Heart right ventricle (tissue), 16 donors: Measurements from ENCODE around the gene EBNA1BP2. TPM values are rescaled to one million over a fixed set of nuclear protein-coding genes. Genes with fewer than 3 reads are reported as not detected.

Source experiments
- ATAC-seq, 8 donors: fragments of 200-7000 bp; cut with Tn5 transposase; one replicate each; pipeline ENCODE4 v1.9.1; 2020; ENCODE audit warnings: mild to moderate bottlenecking in 8 of 8, moderate library complexity in 8 of 8, moderate number of reproducible peaks in 1 of 8
- DNase-seq, 2 donors: peaks; one replicate each; pipeline ENCODE4 v3.0.0-alpha.2; 2020
- H3K27ac ChIP-seq, 10 donors: fragments of 200-600 bp; sonication (generic) in 2 of 10; one replicate each; pipeline versions ENCODE4 v1.5.0 to v1.8.0; 2020 to 2022; ENCODE audit warnings: mild to moderate bottlenecking in 3 of 10
- H3K27me3 ChIP-seq, 7 donors: fragments of 200-600 bp; one replicate each; pipeline ENCODE4 v1.8.0; 2021 to 2022; ENCODE audit warnings: mild to moderate bottlenecking in 2 of 7
- H3K36me3 ChIP-seq, 9 donors: fragments of 200-600 bp; sonication (generic) in 1 of 9; one replicate each; pipeline versions ENCODE4 v1.5.0 to v1.8.0; 2020 to 2022; ENCODE audit warnings: mild to moderate bottlenecking in 2 of 9
- H3K4me1 ChIP-seq, 9 donors: fragments of 200-600 bp; sonication (generic) in 1 of 9; one replicate each; pipeline versions ENCODE4 v1.5.0 to v1.8.0; 2020 to 2022; ENCODE audit warnings: mild to moderate bottlenecking in 4 of 9
- H3K4me3 ChIP-seq, 10 donors: fragments of 200-600 bp; sonication (generic) in 2 of 10; one replicate each; pipeline versions ENCODE4 v1.5.0 to v1.8.0; 2020 to 2022; ENCODE audit warnings: mild to moderate bottlenecking in 7 of 10, moderate library complexity in 2 of 10
- H3K9me3 ChIP-seq, 11 donors: fragments of 200-600 bp in 10 of 11; sonication (generic) in 2 of 11; one replicate each; pipeline versions ENCODE4 v1.5.0 to v1.8.0; 2013 to 2022; ENCODE audit warnings: mild to moderate bottlenecking in 2 of 11, control low read depth in 1 of 11, moderate library complexity in 1 of 11
- WGBS, 2 donors: extraction: QIAGEN DNeasy Blood & Tissue Kit; methylation state at CpG; one replicate each; pipeline ENCODE4 v1.1.7; 2013; ENCODE audit warnings: inconsistent platforms in 1 of 2; 5-methylcytosine and 5-hydroxymethylcytosine counted together
- intact Hi-C, 10 donors: fragments of 100-400 bp; cut with DNase I; formaldehyde crosslinking; loops; one replicate each; pipeline versions ENCODE4 v1.11.1 to v1.14.2; 2022
- polyA plus RNA-seq, 2 donors: library from polyadenylated mRNA; stranded (reverse); fragments of 200-250 nt; gene quantifications; one replicate each; pipeline ENCODE4 v1.2.3, GENCODE V29; 2013
- total RNA-seq, 10 donors: library from RNA; stranded (reverse); fragmentation: NEBNext Ultra II Directional in 3 of 10; extraction: Animal tissue kit (Norgen Biotek cat#: 25700) in 3 of 10; gene quantifications; one replicate each; pipeline versions ENCODE4 v1.2.1 to v1.2.4, GENCODE V29; 2021 to 2023
- TF ChIP-seq, protein P1 (sequence below), 9 donors: fragments of 200-600 bp; sonication (generic) in 2 of 9; IDR thresholded peaks; one replicate each; pipeline versions ENCODE4 v1.5.0 to v1.8.0; 2021 to 2022; ENCODE audit warnings: antibody characterized with exemption in 9 of 9, mild to moderate bottlenecking in 5 of 9, moderate library complexity in 1 of 9
- donor health status: Arrhythmogenic right ventricular cardiomyopathy.
- donor health status: ischemic (EF 13 %, LVEDD 7.1; RV severe dilation, severe dysfunction).
- donor health status: healthy with polysubstance abuse.
- donor health status: DM: no; HTN: yes; CAD: no.
- donor health status: DM: no; HTN: no; CAD: no.
- donor health status: ischemic (EF 25% LVEDD 6.9; RV normal size, moderate dysfunction).
- donor health status: ischemic (EF 25% LVEDD 5.7; RV mildly dilated, moderate dysfunction).
- donor health status: healthy.
- donor health status: DM: yes; HTN: yes; CAD: no.
- donor health status: Ischemic cardiomyopathy.
- donor health status: ischemic (EF 35%, LVEDD 5.7; RV mildly dilated, moderate dysfunction).
- donor health status: nonischemic (EF 11% LVEDD 7.7; RV severe dilation, severe dysfunction).
- donor health status: DM: yes; HTN: yes; CAD: no.
- donor health status: PGD.
- donor health status: ischemic (EF 29% LVEDD 5.4; RV normal size, mild dysfunction).
- donor health status: nonischemic (EF 23%, LVEDD 6.1; RV moderate dilation, normal function).

EBNA1BP2 gene
- total and polyA plus RNA-seq, 12 donors: 18.8 to 121 (median 25.9) TPM

DNA sequence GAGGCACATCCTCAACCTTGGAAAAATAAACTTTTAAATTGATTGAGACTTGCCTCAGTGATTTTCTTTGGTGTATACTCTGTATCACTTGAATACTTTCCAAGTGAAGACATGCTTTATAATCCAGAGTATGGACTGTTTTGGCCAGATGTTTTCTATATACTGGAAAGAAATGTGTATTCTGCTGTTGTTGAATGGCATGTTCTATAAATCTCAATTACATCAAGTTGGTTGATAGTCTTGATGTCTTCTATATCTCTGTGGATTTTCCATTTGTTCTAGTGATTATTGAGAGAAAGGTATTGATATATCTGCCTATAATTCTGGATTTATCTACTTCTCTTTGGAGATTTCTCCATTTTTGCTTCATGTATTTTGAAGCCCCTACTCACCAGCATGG lies 37.5 kb downstream of the EBNA1BP2 start:
- ATAC-seq: no peak
- peaks cover 0 to 8% (median 1%) of the 10 kb centered on the region in 11 donors for H3K9me3 ChIP-seq
- TF ChIP-seq, protein P1, sequence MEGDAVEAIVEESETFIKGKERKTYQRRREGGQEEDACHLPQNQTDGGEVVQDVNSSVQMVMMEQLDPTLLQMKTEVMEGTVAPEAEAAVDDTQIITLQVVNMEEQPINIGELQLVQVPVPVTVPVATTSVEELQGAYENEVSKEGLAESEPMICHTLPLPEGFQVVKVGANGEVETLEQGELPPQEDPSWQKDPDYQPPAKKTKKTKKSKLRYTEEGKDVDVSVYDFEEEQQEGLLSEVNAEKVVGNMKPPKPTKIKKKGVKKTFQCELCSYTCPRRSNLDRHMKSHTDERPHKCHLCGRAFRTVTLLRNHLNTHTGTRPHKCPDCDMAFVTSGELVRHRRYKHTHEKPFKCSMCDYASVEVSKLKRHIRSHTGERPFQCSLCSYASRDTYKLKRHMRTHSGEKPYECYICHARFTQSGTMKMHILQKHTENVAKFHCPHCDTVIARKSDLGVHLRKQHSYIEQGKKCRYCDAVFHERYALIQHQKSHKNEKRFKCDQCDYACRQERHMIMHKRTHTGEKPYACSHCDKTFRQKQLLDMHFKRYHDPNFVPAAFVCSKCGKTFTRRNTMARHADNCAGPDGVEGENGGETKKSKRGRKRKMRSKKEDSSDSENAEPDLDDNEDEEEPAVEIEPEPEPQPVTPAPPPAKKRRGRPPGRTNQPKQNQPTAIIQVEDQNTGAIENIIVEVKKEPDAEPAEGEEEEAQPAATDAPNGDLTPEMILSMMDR (IDR thresholded peaks at IDR 0.05): no peak

DNA sequence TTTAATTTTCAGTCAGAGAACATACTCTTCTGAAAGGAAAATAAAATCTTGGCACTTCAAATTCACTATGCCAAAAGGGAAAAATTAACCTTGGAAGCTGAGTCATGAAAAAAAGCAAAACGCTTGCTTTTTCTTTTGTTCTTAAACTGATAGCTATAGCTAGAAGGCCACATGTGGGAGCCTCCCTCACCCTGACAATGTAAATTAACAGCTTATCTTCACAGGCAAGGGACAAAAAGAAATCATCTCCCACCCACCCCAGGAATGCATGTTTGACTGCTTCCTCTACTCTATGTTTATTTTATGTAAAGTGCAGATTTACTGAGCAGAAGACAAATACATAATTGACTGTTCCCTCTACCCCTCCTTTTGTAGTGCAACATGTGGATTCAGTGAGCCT lies 38.0 kb downstream of the EBNA1BP2 start:
- intact Hi-C loops: no loop called here
- Histone ChIP-seq H3K36me3 (no peaks in the 10 kb centered on the region), H3K27me3 (peaks cover 0 to 4% (median 0%) of the 10 kb centered on the region in 7 donors), H3K9me3 (peaks cover 0 to 2% (median 0%) of the 10 kb centered on the region in 11 donors), H3K4me1 (peaks cover 0 to 13% (median 0%) of the 10 kb centered on the region in 9 donors), H3K27ac (no peak overlapping the region), H3K4me3 (no peak overlapping the region)
- ATAC-seq (no peak), DNase-seq (no peak)
- WGBS, 2 donors: 50 to 51% methylated on average over 1 of the region's 1 CpG
- TF ChIP-seq, protein P1 (IDR thresholded peaks at IDR 0.05): no peak

More for the DNA sequence above, 37.5 kb downstream of the EBNA1BP2 start:
- H3K4me1 ChIP-seq: peaks cover 0 to 13% (median 0%) of the 10 kb centered on the region in 9 donors
- no peak overlapping the region for H3K27ac ChIP-seq
- peaks cover 0 to 4% (median 0%) of the 10 kb centered on the region in 7 donors for H3K27me3 ChIP-seq
- H3K36me3 ChIP-seq: no peaks in the 10 kb centered on the region
- intact Hi-C loops: no loop called here
- DNase-seq: no peak
- no peak overlapping the region for H3K4me3 ChIP-seq

DNA sequence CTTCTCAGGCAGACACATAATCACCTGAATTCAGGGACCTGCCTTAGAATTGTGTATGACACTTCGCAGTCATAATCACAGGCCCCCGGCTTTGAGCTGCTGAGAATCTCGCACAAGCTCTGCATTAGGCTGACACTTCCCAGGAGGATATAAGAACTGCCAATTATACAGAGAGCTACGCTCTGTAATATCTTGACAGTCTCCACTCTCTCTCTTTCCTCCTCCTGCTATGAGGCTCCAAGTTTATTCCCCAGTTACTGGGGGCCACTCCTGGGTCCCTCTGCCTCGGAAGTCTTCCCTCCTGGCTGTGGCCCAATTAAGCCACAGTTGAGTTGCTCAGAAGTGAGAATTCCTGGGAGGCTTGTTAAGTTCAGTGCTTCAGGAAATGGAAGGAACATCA lies 42.7 kb downstream of the EBNA1BP2 start:
- no peaks in the 10 kb centered on the region for H3K9me3 ChIP-seq
- intact Hi-C loops: no loop called here
- 46 to 49% methylated on average over 5 of the region's 5 CpGs for WGBS, 2 donors

DNA sequence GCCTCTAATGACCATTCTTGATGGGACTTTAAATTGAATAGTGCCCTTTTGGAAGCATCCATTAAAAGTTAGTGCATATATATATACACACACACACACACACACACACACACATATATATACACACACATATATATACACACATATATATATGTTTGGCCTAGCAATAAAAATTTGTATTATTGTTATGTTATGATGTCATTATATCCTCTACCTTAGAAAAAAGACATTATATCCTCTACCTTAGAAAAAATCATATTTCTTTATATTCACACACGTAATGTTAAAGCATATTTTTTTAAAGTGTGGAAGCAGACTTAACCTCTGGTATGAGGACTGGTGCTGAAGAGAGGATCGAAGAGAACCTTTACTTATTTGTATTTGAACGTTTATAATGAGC lies 43.3 kb downstream of the EBNA1BP2 start:
- Histone ChIP-seq H3K36me3 (no peaks in the 10 kb centered on the region), H3K27me3 (peaks cover 0 to 11% (median 0%) of the 10 kb centered on the region in 7 donors), H3K9me3 (no peaks in the 10 kb centered on the region), H3K27ac (no peak overlapping the region), H3K4me1 (no peaks in the 10 kb centered on the region), H3K4me3 (no peak overlapping the region)
- ATAC-seq (no peak), DNase-seq (no peak)
- 87 to 91% methylated on average over 3 of the region's 3 CpGs for WGBS, 2 donors
- intact Hi-C loops: no loop called here
- TF ChIP-seq, protein P1 (IDR thresholded peaks at IDR 0.05): no peak

More for the DNA sequence above, 42.7 kb downstream of the EBNA1BP2 start:
- ATAC-seq (no peak), DNase-seq (no peak)
- Histone ChIP-seq H3K36me3 (no peaks in the 10 kb centered on the region), H3K27ac (no peak overlapping the region), H3K4me1 (no peaks in the 10 kb centered on the region), H3K4me3 (no peak overlapping the region), H3K27me3 (peaks cover 0 to 11% (median 0%) of the 10 kb centered on the region in 7 donors)
- TF ChIP-seq, protein P1 (IDR thresholded peaks at IDR 0.05): no peak
